Thoracic aorta (tissue), 2 donors: ENCODE data around the gene RFWD3. TPM values are rescaled to one million over a fixed set of nuclear protein-coding genes. Genes with fewer than 3 reads are reported as not detected.

Experiments used
- ATAC-seq: fragments of 150-250 bp; one replicate; pipeline ENCODE4 v1.8.0; 2017; ENCODE audit warnings: low read depth; ENCODE audit not compliant: insufficient number of reproducible peaks, low FRiP score
- DNase-seq: peaks from one replicate; pipeline ENCODE4 v3.0.0-alpha.2; 2020; ENCODE audit warnings: low spot score
- H3K27ac ChIP-seq, 2 donors: fragments of 200-600 bp; sonication (generic); 1 replicate in 1 of 2; 2 replicates in 1 of 2; pipeline ENCODE4 v1.5.1; 2016; ENCODE audit warnings: mild to moderate bottlenecking in 2 of 2, moderate library complexity in 2 of 2
- H3K27me3 ChIP-seq: fragments of 200-600 bp; sonication (generic); replicated peaks from 2 replicates; pipeline ENCODE4 v1.6.0; 2016; ENCODE audit warnings: mild to moderate bottlenecking; ENCODE audit not compliant: insufficient read depth
- H3K36me3 ChIP-seq: fragments of 200-600 bp; sonication (generic); one replicate; pipeline ENCODE4 v1.5.1; 2016
- H3K4me1 ChIP-seq, 2 donors: fragments of 200-600 bp; sonication (generic); 1 replicate in 1 of 2; 2 replicates in 1 of 2; pipeline versions ENCODE4 v1.5.1 to v1.6.0; 2016; ENCODE audit warnings: low read depth in 2 of 2, mild to moderate bottlenecking in 1 of 2; ENCODE audit not compliant: control insufficient read depth in 1 of 2
- H3K4me3 ChIP-seq: fragments of 200-600 bp; sonication (generic); 2 replicates; pipeline ENCODE4 v1.5.1; 2016; ENCODE audit warnings: mild to moderate bottlenecking
- H3K9me3 ChIP-seq: fragments of 200-600 bp; sonication (generic); 2 replicates; pipeline ENCODE4 v1.5.1; 2016
- total RNA-seq, 2 donors: library from RNA; depleted of rRNA; stranded (reverse); fragments of >200 nt; gene quantifications; one replicate each; pipeline versions ENCODE4 v1.1.0 to v1.2.3, GENCODE V29; 2016
- TF ChIP-seq, protein P1 (sequence below): fragments of 200-600 bp; sonication (generic); IDR thresholded peaks from one replicate; pipeline ENCODE4 v1.5.1; 2019; ENCODE audit warnings: antibody characterized with exemption

Gene RFWD3
- total RNA-seq, 2 donors from 2014 or later = 16.7 to 28.8 TPM

GRCh38 chr16:74606521-74607309 lies 60.0 kb downstream of the RFWD3 start, which contains the start of gene GLG1:
Gene GLG1, minus strand, starts transcription at chr16:74607114. Its CDS starts 20 bp downstream, at chr16:74607094.
- no peaks in the 10 kb centered on the region for H3K9me3 ChIP-seq
- H3K4me1 ChIP-seq = peaks cover 28 to 44% of the 10 kb centered on the region in 2 donors
- H3K27ac ChIP-seq = peak within 1 kb of the TSS; percentile 95 to 96
- DNase-seq (peak; percentile 68), ATAC-seq (peak; percentile 93)
- peak within 1 kb of the TSS; percentile 96 for H3K4me3 ChIP-seq
- H3K27me3 ChIP-seq = no peaks in the 10 kb centered on the region
- TF ChIP-seq, protein P1, sequence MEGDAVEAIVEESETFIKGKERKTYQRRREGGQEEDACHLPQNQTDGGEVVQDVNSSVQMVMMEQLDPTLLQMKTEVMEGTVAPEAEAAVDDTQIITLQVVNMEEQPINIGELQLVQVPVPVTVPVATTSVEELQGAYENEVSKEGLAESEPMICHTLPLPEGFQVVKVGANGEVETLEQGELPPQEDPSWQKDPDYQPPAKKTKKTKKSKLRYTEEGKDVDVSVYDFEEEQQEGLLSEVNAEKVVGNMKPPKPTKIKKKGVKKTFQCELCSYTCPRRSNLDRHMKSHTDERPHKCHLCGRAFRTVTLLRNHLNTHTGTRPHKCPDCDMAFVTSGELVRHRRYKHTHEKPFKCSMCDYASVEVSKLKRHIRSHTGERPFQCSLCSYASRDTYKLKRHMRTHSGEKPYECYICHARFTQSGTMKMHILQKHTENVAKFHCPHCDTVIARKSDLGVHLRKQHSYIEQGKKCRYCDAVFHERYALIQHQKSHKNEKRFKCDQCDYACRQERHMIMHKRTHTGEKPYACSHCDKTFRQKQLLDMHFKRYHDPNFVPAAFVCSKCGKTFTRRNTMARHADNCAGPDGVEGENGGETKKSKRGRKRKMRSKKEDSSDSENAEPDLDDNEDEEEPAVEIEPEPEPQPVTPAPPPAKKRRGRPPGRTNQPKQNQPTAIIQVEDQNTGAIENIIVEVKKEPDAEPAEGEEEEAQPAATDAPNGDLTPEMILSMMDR = peak; percentile 9
- H3K36me3 ChIP-seq = no peaks in the 10 kb centered on the region

- H3K36me3 ChIP-seq = no peaks in the 10 kb centered on the region
- peak overlapping the region; percentile 96 for H3K4me3 ChIP-seq
- H3K27me3 ChIP-seq = no peaks in the 10 kb centered on the region
- no peaks in the 10 kb centered on the region for H3K9me3 ChIP-seq
- ATAC-seq (no peak), DNase-seq (no peak)
- peaks cover 32 to 47% of the 10 kb centered on the region in 2 donors for H3K4me1 ChIP-seq
- TF ChIP-seq, protein P1 = no peak
- peak overlapping the region; percentile 95 to 96 for H3K27ac ChIP-seq
Observed at GRCh38 chr16:74605746-74606520, 60.7 kb downstream of the RFWD3 start.

- H3K27ac ChIP-seq = peak overlapping the region in 1 of 2 donors; percentile 96
- H3K4me1 ChIP-seq = peaks cover 32 to 53% of the 10 kb centered on the region in 2 donors
- ATAC-seq (no peak), DNase-seq (no peak)
- no peaks in the 10 kb centered on the region for H3K27me3 ChIP-seq
- TF ChIP-seq, protein P1 = no peak
- H3K36me3 ChIP-seq = no peaks in the 10 kb centered on the region
- no peaks in the 10 kb centered on the region for H3K9me3 ChIP-seq
- peak overlapping the region; percentile 96 for H3K4me3 ChIP-seq
Observed at GRCh38 chr16:74605332-74605731, 61.3 kb downstream of the RFWD3 start.

DNA sequence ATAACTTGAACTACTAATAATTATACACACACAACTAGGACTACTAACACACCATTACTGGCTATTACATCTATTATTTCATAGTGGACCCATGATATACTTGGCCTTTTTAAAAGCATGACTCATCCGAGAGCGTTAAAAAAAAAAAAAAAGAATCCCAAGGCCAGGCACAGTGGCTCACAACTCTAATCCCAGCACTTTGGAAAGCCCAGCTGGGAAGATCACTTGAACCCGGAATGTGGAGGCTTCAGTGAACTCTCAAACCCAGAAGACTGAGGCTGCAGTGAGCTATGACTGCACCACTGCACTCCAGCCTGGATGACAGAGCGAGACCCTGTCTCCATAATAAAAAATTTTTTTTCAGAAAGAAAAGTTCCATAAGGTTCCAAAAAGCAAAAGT lies 62.8 kb downstream of the RFWD3 start:
- Histone ChIP-seq H3K9me3 (no peaks in the 10 kb centered on the region), H3K4me1 (peaks cover 32 to 57% of the 10 kb centered on the region in 2 donors), H3K27ac (no peak overlapping the region), H3K27me3 (no peaks in the 10 kb centered on the region), H3K36me3 (peaks cover 2% of the 10 kb centered on the region), H3K4me3 (peak overlapping the region; percentile 23)
- no peak for DNase-seq
- no peak for ATAC-seq
- TF ChIP-seq, protein P1 = no peak
